Dedifferentiated amniotic fluid mesenchymal stem cell (primary cell): ENCODE results near the gene SULT1A4.
"Not testable (repeated sequence)": the region's sequence is repeated elsewhere in the genome, so short reads cannot be mapped to it uniquely, and the experiment has no call there.

ENCODE experiments used
- DNase-seq: peaks from one replicate; pipeline ENCODE4 v3.0.0-alpha.2; 2016; ENCODE audit errors: extremely low spot score

Gene SULT1A4

GRCh38 chr16:29459706-29460646 lies at the start of gene SULT1A4:
TSS of gene SULT1A4 (plus strand) at chr16:29459913. CDS start at chr16:29461386, 1,473 bp downstream.
- not testable (repeated sequence) for DNase-seq

DNA sequence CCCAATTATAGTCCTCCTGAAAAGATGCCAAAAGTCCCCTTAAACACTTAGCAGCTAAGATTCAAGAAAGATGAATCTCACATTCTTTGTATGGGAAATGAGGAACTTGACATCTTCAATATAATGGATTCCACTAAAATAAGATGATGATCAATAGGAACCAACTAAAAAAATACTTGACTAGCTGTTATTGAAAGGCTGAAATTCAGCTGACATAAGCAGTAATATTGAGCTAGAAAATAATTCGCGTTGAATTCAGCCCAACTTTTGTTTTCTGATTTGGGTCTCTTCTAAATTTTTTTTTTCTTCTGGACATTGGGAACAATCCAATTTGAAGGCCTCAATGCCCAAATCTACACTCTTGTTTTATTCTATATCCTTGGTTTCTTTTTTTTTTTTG lies 36.1 kb upstream of the SULT1A4 start:
- not testable (repeated sequence) for DNase-seq

- not testable (repeated sequence) for DNase-seq
These were observed 34.3 kb upstream of the SULT1A4 start for GRCh38 chr16:29425390-29425789.

DNA sequence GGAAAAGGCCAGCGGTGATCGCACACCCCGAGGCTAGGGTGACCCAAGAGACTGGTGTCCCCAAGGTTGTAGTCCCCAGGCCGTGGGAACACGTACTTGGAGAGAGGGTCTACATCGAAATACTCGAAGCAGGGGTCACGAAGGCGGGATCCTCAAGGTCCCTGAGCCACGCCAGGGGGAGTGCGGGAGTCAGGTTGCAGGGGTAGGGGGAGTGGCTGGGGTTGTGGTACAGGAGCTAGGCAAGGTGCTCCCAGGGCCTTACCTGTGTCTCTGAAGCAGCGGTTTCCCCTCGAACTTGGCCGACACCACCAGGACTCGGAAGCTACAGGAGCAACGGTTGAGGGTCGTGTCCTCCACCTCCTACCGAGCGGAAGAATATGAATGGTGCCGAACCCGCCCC lies 6.0 kb upstream of the SULT1A4 start:
- not testable (repeated sequence) for DNase-seq

GRCh38 chr16:29454269-29454668 lies 5.4 kb upstream of the SULT1A4 start, which contains the start of the genes BOLA2 and SLX1B:
TSS of gene BOLA2 (minus strand) at chr16:29454351. CDS start at chr16:29454253, 98 bp downstream.
TSS of gene SLX1B (plus strand) at chr16:29454533.
- not testable (repeated sequence) for DNase-seq

DNA sequence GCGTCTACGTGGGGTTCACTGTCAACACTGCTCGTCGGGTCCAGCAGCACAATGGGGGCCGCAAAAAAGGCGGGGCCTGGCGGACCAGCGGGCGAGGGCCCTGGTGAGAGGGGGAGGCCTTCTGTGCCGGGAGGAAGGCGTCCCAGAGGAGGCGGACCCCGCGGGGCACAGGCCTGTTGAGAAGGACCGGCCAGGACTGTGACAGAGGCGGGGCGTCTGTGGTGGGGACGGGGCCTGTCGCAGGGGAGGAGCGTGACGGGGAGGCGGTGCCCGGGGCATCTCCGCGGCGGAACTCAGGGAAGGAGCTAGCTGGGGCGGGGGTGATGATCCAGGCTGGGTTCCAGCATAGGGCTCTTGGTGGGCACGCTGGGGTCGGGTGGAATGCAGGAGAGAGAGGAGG lies 4.9 kb upstream of the SULT1A4 start:
- DNase-seq: not testable (repeated sequence)

DNA sequence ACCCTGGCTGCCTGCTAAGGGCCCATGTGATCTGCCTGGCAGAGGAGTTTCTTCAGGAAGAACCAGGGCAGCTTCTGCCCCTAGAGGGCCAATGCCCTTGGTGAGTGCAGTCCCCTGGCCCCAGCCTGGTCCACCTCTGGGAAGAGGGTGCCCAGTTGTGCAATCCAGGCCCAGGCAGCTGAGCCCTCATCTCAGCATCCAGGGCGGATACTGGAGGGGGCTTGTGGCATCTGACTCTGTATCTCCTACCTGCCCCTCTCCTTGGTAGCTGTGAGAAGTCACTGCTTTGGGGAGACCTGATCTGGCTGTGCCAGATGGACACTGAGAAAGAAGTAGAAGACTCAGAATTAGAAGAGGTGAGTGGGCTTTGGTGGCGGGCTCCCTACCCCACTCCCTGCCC lies 2.1 kb upstream of the SULT1A4 start:
- not testable (repeated sequence) for DNase-seq

GRCh38 chr16:29460647-29461030 lies 926 bp downstream of the SULT1A4 start:
- not testable (repeated sequence) for DNase-seq

DNA sequence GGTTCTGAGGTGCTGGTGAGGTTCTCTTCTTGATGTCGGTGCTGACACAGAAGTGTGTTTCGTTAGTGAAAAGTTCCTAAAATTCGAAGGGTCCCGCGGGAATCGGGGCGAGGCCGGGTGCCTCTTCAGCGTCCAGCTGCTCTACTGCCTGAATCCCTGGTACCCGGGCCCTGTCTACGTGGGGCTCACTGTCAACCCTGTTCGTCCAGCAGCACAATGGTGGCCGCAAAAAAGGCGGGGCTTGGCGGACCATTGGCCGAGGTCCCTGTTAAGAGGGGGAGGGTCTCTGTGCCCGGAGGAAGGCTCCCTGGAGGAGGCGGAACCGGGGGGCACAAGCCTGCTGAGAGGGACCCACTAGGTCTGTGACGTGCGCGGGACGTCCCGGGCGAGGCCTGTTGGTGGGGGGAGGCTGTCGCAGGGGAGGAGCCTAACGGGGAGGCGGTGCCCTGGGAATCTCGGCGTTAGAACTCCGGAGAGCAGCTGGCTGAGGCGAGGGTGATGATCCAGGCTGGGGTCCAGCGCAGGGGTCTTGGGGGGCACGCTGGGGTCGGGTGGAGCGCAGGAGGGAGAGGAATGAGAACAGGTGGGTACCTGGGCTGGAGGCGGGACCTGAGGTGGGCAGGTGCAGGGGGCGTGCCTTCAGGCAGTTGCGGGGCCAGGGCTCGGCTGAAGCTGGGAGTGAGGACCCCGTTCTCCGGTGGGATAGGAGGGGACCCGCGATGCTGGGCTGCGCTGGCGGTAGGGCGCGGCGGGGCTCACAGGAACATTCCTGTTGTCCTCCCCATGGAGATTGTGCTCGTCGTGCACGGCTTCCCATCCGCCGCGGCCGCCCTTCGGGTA lies 6.5 kb downstream of the SULT1A4 start:
- DNase-seq: not testable (repeated sequence)

DNA sequence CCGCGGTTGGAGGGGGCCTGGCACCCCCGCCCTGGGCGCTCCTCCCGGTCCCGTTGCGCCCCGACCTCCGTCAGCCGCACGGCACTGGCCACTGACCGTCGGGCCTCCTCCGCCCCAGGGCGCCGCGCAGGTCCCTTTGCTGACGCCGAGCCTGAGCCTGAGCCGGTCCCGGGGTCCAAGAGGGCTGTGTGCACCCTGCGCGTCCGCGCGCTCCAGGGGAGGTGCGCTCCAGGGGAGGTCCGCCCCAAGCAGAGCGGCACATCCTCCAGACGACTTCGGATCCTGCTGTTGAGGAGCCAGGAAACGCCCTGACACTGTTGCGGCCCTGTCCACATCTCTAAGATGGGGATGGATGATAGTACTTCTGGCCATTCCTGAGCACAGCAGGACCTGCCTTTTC lies 7.2 kb downstream of the SULT1A4 start:
- DNase-seq: not testable (repeated sequence)

GRCh38 chr16:29467654-29468366 lies 8.1 kb downstream of the SULT1A4 start:
- DNase-seq: not testable (repeated sequence)

DNA sequence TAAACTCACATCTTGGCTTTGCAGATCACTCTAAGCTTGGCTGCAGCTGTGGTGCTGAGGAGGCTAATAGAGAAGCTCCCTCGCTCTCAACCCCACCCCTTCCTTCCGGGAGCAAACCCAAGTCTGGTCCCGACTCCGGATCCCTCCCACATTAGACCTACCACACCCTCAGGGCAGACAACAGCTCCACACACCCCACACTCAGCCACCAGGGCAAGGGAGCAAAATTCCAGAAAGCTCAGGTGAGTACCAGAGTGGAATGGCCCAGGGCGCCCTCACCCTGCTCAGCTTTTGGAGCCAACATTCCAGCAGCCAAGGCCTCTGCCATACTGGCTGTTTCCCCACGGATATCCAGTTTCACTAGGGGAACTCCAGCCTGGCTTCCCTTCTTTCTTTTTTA lies 9.9 kb downstream of the SULT1A4 start:
- DNase-seq: not testable (repeated sequence)

- DNase-seq: not testable (repeated sequence)
These were observed 12.4 kb downstream of the SULT1A4 start for GRCh38 chr16:29472065-29472464.

DNA sequence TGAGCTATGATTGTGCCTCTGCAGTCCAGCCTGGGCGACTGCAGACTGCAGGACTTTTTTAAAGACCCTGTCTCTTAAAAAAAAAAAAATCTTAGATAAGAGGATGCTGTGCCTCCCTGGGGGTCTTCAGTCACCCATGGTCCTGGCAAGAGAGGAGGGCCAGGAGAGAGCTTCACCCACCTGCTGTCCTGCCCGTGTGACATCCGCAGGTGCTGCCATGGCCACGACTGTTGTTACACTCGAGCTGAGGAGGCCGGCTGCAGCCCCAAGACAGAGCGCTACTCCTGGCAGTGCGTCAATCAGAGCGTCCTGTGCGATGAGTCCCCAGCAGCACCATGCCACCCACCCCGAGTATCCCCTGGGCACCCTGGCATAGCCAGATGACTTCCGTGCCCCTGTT lies 22.6 kb downstream of the SULT1A4 start:
- DNase-seq: not testable (repeated sequence)

DNA sequence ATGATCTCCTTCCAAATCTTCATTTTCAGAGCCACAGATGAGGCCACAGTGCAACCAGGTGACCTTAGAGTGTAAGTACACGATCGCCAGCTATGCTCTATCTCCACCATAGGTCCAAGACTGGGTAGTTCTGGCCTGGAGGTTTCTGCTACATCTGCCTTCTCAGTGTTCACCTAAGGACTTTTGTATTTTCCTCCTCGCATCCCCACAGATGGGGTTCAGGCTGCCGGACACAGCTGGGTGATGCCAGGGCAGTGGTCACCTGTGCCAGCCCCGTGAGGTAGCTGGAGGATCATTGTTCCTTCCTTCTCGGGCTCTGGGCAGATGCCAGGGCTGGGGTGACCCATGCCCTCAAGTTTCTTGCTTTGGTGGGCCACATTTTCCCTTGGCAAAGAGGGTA lies 46.6 kb downstream of the SULT1A4 start, which contains the start of gene NPIPB12:
Gene NPIPB12, minus strand, starts transcription at position 101 of the 400 bp plus-strand sequence.
- DNase-seq: not testable (repeated sequence)
